Measurements from ENCODE around the gene CAPN13. TPM values are rescaled to one million over a fixed set of nuclear protein-coding genes. Genes with fewer than 3 reads are reported as not detected.

Gene CAPN13
- total and polyA plus RNA-seq, 2 donors (not counting 3 experiments of a cell fraction or from before 2014, with no cell fraction given): not detected

GRCh38 chr2:30732876-30733275, 74.4 kb downstream of the CAPN13 start:
- no peak overlapping the region for H3K27ac ChIP-seq (ENCODE audit: insufficient read depth, low read depth, low read length)
- no peak overlapping the region for H3K4me3 ChIP-seq (replicated peaks in 1 of 3; ENCODE audit: insufficient read depth in 1 of 3, low read depth in 1 of 3, low read length in 3 of 3)
- no peak overlapping the region for H3K4me2 ChIP-seq (ENCODE audit: insufficient read depth, low read length)
- H2AFZ ChIP-seq (ENCODE audit: low read depth, low read length): no peak overlapping the region
- TF ChIP-seq JUN (IDR thresholded peaks at IDR 0.05; ENCODE audit: borderline replicate concordance, insufficient read depth, insufficient read length, low read depth) (no peak), POLR2AphosphoS5 (IDR thresholded peaks at IDR 0.05; ENCODE audit: insufficient read depth, low read depth, low read length) (no peak), EZH2 (IDR thresholded peaks at IDR 0.05; ENCODE audit: borderline replicate concordance, low read depth, low read length, severe bottlenecking) (no peak), MYC (IDR thresholded peaks at IDR 0.05; ENCODE audit: low read depth, low read length) (no peak), MAX (IDR thresholded peaks at IDR 0.05; ENCODE audit: insufficient read depth, insufficient read length) (no peak), POLR2A (IDR thresholded peaks at IDR 0.05; ENCODE audit: low read depth, low read length) (no peak), GATA2 (IDR thresholded peaks at IDR 0.05; ENCODE audit: insufficient read depth, insufficient read length, low read depth, low read length) (no peak), FOS (IDR thresholded peaks at IDR 0.05; ENCODE audit: borderline replicate concordance, insufficient read depth, low read length) (no peak)
- TF ChIP-seq, protein P1, sequence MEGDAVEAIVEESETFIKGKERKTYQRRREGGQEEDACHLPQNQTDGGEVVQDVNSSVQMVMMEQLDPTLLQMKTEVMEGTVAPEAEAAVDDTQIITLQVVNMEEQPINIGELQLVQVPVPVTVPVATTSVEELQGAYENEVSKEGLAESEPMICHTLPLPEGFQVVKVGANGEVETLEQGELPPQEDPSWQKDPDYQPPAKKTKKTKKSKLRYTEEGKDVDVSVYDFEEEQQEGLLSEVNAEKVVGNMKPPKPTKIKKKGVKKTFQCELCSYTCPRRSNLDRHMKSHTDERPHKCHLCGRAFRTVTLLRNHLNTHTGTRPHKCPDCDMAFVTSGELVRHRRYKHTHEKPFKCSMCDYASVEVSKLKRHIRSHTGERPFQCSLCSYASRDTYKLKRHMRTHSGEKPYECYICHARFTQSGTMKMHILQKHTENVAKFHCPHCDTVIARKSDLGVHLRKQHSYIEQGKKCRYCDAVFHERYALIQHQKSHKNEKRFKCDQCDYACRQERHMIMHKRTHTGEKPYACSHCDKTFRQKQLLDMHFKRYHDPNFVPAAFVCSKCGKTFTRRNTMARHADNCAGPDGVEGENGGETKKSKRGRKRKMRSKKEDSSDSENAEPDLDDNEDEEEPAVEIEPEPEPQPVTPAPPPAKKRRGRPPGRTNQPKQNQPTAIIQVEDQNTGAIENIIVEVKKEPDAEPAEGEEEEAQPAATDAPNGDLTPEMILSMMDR (IDR thresholded peaks at IDR 0.05; ENCODE audit: extremely low read depth in 1 of 2, insufficient read depth in 1 of 2, low read depth in 1 of 2, low read length in 2 of 2): no peak
- intact Hi-C loops (cut with micrococcal nuclease): no loop called here
- no peaks in the 10 kb centered on the region for H3K9me3 ChIP-seq (replicated peaks; ENCODE audit: control insufficient read depth, insufficient read depth, low read length)
- dilution Hi-C loops (cut with MboI; ENCODE audit: extremely low pct_ligation_motif_present, low sequenced_read_pairs): no loop called here
- BruUV-seq (replicated peaks): no TSS peak
- no peaks in the 10 kb centered on the region for H4K20me1 ChIP-seq (replicated peaks; ENCODE audit: control insufficient read depth, extremely low read depth, insufficient read depth, low read length)
- ChIA-PET CTCF (no interaction called here), POLR2A (no interaction called here)
- H3K4me1 ChIP-seq (ENCODE audit: control insufficient read depth, extremely low read depth, insufficient read depth, low read length): no peaks in the 10 kb centered on the region
- DNase-seq (ENCODE audit: low read depth, low spot score): no peak
- no peak overlapping the region for H3K9ac ChIP-seq (replicated peaks; ENCODE audit: extremely low read depth, insufficient read depth, low read length)
- no peaks in the 10 kb centered on the region for H3K9me1 ChIP-seq (replicated peaks; ENCODE audit: control insufficient read depth, extremely low read depth, insufficient read depth, low read length)
- H3K36me3 ChIP-seq (ENCODE audit: control insufficient read depth in 2 of 2, extremely low read depth in 1 of 2, insufficient read depth in 2 of 2, low read length in 2 of 2): no peaks in the 10 kb centered on the region
- FAIRE-seq: no peak
- H3K27me3 ChIP-seq (ENCODE audit: control insufficient read depth in 2 of 2, insufficient read depth in 2 of 2, low read length in 2 of 2): no peaks in the 10 kb centered on the region
- no peaks in the 10 kb centered on the region for H3K79me2 ChIP-seq (ENCODE audit: control insufficient read depth, insufficient read depth, low read length)

All from endothelial cell of umbilical vein (primary cell).